ENCODE data around the gene ELL2.

The ELL2 gene

DNA sequence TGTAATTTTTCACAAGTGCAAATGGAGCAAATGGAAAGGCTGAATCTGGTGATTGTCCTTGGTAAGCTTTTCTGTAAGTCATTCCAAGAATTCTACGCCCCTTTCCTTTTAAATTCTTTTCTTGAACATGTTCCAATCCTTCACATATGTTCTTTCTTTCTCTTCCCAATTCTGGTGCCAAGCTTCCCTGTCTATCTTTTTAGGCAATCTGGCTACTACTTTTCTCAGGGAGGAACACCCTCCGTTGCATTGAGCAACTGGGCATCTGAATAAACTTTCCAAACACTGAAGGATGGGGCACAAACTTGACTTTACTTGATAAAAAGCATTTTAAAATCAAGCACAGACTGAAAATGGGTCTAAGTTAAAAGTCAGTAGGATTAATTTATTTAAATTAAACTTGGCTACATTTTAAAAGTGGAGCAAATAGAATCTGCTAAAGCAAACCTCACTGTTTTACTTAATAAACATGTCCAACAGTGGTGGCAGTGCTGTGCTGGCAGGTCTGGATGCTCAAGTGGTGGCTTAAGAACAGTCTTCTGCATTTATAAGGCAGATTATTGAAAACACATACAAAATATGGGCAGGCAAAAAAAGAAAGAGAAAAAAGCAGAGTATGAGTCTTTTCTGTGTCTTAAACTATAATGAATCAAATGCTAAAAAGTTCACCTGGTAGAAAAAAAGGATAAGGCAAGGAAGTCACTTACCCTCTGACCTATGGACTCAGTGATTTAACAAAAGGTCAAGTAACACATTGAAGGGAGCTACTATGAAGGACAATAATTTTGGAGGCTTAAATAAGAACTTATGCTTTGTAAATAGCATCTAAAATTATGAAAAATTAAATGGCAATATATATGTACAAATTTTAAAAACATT lies 5.4 kb downstream of the ELL2 start:
- no peak for DNase-seq (ENCODE audit: low read depth in 2 of 2)

DNA sequence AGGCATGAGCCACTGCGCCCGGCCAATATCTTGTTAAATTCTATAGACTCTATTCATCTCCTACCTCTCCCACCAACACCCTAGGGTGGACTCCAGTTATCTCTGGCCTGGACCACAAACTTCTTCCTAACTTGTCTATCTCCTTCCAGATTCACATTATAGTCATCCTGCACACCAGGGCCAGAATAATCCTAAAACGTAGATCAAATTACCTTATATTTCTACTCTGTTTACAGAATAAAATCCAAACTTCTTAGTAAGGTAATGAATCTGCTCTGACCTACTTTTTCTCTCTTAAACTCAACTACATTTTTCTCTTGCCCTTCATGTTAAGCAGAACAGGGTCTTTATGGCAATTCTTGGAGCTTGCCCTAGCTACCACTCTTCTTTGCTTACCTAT lies 6.9 kb downstream of the ELL2 start:
- no peak for DNase-seq (ENCODE audit: low read depth in 2 of 2)

DNA sequence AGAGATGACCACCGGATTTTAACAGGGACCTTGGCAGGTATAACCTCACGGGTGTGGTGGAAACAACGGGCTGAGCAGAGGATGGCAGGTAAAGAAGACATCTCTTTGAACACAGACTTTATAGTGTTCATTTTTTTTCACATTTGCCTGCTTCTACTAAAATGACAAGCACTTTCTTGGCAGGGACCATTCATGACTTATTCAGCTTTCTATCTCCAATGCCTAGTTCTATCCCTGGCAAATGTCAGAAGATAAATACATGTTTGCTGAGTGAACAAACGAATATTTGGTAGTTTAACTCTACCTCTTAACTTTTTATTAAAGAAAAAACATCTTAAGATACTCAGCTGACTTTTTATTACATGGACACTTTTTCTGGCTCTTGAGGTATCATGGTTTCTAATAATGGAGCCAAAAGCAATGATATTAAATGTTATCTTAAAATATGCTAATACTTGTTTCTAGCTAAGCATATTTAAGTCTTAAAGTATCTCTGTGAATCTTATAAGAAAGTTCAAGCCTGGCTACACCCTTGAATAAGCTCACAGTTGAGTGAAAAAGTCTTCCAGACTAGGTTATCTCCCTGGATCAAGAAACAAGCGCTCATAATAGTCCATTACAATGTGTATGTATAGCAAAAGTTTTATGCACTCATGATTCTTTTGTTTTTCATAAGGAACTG lies 8.5 kb downstream of the ELL2 start:
- no peak for DNase-seq (ENCODE audit: low read depth in 2 of 2)

DNA sequence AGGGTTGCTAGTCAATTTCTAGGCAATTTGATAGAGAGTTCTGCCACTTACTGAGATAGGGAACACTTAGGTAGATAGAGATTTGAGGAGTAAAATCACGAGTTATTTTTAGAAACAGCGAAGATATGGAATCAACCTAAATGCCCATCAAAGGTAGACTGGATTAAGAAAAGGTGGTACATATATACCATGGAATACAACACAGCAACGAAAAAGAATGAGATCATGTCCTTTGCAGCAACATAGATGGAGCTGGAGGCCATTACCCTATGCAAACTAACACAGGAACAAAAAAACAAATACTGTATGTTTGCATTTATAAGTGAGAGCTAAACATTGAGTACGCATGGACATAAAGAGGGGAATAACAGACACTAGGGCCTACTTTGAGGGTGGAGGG lies 9.7 kb downstream of the ELL2 start:
- DNase-seq (ENCODE audit: low read depth in 2 of 2), result no peak

DNA sequence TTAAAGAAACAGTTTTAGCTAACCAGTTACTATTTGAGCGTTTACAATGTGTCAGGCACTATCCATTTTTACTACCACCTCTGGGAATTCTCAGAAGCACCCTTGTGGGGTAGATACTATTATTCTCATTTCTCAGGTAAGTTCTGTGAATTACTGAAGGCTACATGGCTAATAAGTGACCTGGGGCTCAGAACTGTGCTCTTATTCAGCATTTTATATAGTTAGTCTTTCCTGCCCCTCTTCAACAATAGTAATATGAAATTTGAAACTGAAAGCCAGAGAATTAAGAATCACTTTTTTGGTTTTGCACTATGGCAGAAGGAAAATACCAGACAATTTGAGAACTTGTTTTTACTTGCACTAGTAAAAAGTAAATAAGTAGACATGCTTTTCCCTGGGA lies 11.8 kb downstream of the ELL2 start:
- DNase-seq (ENCODE audit: low read depth in 2 of 2), result no peak

DNA sequence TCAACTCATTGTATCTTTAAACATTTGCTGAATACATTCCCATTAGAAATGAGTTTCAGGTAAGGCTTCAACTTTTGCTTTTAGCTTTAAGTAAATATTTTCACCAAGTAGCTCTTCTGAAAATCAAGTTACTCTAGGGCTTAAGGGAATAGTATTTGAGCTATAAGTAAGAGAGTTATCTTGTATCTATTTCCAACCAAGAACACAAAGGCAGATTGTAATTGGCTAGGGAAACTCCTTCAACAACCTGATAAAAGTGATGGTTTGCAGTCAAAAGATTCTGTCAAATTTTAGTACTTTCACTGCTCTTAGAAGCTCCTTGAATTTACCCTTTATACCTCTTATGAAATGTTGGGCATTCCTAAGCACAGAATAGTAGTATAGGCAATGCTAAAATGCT lies 13.0 kb downstream of the ELL2 start:
- no peak for DNase-seq (ENCODE audit: low read depth in 2 of 2)

DNA sequence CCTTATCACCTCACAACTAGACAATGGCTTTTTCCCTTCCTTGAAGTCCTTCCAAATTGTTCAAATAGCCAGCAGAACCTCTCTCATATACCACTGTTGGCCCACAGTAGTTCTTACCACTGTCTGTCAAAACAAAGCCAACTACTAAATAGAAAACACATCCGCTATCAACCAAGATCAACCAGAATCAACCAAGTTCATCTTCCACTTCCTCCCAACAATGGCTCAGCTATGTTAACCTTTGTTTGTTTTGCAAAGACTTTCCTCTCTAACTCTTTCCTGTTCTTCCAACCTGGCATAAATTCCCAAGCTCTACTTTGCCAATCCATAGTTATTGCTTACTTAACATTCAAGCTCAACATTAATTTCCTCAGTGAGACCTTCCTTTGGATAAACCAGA lies 15.2 kb downstream of the ELL2 start:
- DNase-seq (ENCODE audit: low read depth in 2 of 2), result no peak

DNA sequence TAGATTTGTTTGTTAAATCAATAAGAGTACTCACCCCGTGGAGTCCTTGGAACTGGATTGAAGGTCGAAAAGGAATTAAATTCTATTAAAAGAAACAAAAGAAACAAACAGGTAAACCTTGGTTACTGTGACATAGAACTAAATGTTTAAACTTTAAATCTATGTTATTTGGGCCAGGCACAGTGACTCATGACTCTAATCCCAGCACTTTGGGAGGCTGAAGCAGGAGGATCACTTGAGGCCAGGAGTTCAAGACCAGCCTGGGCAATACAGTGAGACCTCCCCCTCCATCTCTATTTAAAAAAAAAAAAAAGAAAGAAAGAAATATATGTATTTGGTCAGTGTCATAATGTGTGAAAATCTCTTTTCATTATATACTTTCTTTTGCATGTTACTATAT lies 18.7 kb downstream of the ELL2 start:
- no peak for DNase-seq (ENCODE audit: low read depth in 2 of 2)

DNA sequence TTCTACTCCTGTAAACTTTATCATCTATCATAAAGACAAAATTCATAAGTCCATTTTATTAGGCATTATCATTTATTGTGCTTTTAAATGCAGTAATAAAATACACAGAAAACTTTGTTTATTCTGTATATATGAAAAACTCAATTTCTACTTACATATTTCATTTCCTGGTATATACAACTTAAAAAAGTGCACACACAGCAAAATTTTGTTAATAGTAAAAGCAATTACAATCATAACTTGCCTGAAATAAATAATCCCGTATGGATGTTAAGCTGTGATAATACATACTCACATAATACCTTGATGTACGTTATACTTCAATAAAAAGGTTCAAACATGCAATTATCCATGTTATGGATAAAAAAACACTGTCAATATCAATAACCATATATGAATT lies 19.2 kb downstream of the ELL2 start:
- no peak for DNase-seq (ENCODE audit: low read depth in 2 of 2)

DNA sequence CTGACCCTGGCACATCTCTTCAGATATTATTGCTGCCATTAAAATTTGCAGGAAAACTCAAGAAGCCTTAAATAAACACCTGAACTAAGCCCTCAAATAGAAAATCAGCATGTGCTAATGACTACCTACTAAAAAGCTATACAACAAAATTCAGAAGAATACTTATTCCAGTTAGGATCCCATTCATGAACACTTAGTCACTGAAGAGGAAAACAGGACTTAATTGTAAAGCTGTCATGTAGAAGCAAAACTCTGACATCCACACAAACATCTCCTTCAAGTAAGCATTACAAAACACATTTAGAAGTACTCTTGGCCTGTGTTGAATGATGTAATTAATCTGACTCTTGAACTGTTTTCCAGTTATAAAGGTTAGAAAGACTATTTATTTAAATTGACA lies 19.9 kb downstream of the ELL2 start:
- no peak for DNase-seq (ENCODE audit: low read depth in 2 of 2)

DNA sequence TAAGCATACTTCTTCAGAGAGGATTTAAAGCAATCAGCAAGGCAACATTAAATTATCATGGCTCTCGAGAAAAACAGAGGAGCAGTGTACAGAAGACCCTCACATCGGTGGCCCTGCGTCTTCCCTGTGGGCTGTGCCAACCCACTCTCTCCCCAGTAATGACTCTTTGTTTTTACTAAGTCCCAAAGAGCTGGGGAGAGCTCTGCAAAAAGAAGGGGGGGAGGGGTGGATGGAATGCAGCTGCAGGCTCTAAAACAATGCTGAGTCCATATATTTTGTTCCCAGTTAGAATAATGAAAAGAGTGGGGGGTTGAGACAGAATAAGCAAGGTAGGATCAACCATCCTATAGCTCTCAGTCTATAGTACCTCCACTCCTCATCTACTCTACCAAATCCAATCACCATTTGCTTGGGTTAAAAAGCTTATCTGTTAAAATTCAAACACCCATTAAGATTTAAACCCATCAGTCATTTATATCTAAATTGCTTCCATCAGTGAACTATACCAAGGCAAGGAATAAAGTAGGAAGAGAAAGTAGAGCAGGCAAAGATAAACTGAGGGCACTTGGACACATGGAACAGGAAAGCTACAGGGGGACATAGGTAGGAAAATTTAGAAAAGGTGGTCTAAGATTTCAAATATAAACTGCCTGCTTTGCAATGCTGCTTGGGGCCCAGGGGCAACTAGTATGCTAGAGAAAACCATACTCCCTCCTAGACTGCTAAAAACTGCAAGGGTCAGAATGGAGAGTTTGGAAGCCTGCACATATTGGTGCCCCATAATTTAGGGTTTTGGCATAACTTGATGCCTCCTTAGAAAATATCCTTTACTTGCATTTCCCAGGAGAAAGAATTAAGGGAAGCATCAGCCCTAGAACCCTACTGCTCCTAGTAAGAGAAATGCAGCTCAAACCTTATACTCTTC lies 20.6 kb downstream of the ELL2 start:
- no peak for DNase-seq (ENCODE audit: low read depth in 2 of 2)

DNA sequence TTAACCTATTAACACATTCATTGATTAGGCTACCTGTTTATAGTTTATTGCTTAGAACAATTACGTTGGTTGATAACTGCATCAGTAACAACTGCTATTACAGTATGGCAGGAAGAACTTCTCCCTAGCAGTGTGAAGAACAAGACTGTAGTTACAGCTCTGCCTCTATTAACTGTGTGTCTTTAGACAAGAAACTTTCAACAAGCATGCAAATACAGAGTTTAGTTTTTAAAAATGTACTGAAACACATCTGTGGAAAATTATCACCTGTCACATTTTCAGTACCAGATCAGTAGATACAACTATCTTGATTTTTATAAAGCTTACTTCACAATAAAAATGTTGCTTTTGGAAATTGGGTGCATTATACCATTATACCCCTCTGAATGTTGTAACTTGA lies 22.2 kb downstream of the ELL2 start:
- DNase-seq (ENCODE audit: low read depth in 2 of 2), result no peak

DNA sequence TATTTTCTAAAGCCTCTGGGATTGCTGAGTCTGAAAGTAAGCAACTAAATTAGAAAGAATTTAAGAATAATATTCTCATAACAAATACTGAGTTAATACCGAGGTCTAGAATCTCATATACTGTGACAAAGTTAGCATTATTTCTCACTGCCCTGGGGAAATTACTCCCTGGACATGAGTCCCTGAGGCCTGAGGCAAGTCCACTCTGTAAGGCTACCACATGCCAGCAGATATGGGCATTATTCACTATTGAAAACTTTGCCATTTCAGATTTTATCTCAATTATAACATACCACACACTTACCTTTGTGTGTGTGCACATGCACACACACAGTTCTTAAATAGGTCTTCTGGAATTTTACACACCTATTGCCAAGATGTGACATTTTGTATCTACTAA lies 22.9 kb downstream of the ELL2 start:
- DNase-seq (ENCODE audit: low read depth in 2 of 2), result no peak

DNA sequence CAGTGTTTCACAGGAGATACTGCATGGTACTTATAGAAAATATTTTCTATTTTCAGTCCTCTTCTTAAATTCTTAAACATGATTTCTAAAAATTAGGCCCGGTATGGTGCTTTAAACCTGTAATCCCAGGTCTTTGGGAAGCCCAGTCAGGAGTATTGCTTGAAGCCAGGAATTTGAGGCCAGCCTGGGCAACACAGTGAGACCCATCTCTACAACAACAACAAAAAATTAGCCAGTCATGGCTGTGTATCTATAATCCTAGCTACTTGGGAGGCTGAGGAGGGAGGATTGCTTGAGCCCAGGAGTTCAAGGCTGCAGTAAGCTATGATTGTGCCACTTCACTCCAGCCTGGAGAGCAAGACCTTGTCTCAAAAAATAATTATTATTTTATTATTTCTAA lies 23.3 kb downstream of the ELL2 start:
- DNase-seq (ENCODE audit: low read depth in 2 of 2), result no peak

DNA sequence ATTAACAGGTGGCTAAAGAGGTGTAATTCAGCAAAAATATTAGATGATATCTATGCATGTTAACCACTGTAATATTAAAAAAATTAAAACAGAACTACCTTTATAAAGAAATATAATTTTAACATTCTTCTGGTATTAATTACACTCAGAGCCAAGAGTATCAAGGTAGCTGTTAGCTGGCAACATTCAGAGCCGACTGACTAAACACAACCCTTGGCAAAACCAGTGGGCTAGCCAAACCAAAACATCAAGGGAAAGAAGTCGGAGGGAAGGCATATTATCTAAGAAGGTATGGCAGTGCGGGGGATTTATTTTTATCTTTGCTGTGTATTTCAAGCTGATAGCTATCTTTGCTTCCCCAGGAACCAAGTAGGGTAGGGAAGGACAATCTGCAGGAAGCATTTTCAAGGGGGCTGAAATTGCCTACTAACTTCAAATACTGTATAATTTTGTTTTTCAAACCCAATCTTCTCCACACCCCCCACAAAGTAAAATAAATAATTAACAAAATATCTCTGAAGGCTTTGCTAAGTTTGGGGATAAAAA lies 24.0 kb downstream of the ELL2 start:
- no peak for DNase-seq (ENCODE audit: low read depth in 2 of 2)

DNA sequence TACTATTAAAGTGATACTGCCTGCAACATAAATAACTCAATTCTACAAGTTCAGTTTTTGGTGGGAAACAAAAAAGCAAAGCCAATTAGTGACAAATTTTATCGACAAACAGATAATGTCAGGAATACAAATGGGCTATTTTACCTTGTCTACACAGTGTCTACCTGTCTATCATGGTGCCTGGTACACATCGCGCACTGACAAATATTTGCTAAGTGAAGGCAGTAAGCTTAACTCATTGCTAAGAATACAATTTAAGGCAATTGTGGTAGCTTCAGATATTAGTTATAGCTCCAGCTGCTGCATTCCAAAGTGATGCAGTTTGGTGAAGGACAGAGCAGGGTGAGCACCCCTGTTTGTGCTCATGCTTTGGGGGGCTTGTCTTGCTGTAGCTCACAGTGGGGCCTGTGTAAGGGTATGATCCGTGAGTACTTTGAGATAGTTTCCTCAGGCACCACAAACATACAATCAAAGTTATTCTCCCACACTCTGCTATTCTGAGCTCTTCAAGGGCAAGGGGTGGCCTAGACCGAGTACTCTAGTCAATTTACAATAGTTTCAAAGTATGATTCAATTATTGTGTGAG lies 24.7 kb downstream of the ELL2 start:
- DNase-seq (ENCODE audit: low read depth in 2 of 2), result no peak

DNA sequence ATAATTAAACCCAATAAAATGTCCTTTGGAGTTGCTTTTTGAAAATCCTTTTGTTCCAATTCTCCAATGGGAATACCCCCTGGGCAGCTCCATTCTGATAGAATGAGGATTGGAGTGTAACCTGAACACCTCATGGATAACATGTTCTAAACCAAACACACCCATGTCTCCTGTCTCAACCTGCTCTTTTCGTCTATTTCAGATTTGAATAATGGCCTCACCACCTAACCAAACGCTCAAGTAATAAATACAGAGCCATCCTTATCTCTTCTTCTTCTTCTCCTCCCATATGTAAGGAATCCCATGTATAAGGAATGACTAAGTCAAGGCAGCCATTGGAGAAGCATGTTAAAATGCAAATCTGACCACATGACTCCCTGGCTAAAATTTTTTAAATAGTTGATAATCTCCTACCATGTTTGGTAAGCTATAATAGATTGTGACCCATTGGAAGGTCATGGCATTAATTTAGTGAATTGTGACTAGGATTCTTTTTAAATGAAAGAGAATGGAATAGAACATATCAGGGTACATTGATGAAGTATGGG lies 26.0 kb downstream of the ELL2 start:
- DNase-seq (ENCODE audit: low read depth in 2 of 2), result no peak

DNA sequence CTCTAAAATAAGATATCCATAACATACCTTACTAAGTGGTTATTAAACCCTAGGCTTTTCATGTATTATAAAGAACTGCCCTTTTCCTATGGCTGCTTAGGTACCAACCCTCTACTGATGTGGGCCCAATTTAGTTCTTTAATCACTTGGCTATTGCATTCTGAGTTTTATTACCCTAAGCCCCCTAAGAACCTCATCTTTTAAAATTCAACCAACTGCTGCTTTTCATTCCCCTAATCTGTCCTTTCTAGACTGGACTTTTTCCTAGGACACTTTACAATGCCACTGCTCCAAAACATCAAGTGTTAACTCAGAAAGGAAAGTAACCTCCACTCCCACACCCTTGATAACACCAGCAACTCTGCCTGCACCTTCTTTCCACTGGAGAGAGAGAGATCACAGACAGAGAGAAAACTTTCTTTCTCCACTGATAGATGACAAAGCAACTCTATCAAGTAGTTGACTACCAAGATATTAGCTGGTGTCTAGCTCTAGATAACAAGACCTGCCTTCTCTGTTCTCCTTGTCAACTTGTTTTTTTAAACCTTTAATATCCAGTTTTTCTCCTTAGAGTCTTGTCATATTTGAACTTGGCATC lies 27.3 kb downstream of the ELL2 start:
- no peak for DNase-seq (ENCODE audit: low read depth in 2 of 2)

DNA sequence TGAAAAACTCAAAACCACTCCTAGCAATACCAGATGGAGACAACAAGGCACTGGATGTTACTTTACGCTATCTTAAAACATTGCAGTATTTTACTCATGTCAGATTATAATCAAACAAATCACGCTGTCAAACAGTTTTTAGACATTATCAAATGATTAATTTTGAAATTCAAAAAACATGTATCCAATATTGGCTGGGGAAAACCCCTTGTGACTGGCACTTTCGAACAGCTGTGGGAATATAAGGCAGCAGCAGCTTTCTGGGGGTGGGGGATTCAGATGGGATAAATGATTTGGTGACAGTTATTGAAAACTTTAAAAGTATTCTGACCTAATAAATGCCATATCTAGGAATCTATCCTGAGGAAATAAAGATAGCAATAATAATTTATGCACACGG lies 28.7 kb downstream of the ELL2 start:
- DNase-seq (ENCODE audit: low read depth in 2 of 2), result no peak

DNA sequence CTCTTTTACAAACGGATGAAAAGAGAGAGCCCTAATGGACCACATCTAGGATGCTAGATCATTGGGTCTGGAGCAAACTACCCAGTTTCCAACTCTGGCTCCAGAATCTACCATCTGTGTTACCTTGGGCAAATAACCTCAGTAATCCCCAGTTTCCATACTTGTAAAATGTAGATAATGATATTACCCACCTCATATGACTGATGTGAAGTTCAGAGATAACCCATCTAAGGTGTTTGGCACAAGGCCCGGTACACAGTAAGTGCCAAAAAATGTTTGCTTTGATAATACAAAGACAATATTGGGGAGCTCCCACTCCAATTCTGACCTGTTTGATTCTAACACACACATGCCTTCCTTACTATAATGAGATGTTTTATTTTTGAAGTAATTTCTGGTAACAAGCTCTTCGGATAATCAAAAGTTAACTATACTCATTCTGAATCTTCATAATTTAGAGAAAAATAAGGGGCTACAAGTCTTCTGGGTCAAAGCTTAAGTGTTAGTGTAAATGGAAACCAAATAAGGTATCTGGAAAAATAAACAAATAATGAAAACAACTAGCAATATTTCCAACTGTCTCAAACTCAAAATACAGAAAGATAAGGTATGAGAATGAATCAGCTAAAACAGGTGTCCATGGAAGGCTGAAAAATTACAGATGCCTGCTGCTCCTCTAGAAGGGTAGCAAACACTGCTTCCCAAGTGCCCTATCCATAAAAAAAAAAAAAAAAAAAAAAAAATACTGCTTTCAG lies 30.4 kb downstream of the ELL2 start:
- DNase-seq (ENCODE audit: low read depth in 2 of 2), result no peak

All from stimulated activated CD8-positive, alpha-beta memory T cell treated with anti-CD3 and anti-CD28 coated beads, Interleukin-7, amount 100 ng/mL, for 4 hours (primary cell).